Measurements from ENCODE around the gene CD96. TPM values are rescaled to one million over a fixed set of nuclear protein-coding genes. Genes with fewer than 3 reads are reported as not detected.

The CD96 gene
- total RNA-seq, 1 experiment from 2014 or later: not detected

DNA sequence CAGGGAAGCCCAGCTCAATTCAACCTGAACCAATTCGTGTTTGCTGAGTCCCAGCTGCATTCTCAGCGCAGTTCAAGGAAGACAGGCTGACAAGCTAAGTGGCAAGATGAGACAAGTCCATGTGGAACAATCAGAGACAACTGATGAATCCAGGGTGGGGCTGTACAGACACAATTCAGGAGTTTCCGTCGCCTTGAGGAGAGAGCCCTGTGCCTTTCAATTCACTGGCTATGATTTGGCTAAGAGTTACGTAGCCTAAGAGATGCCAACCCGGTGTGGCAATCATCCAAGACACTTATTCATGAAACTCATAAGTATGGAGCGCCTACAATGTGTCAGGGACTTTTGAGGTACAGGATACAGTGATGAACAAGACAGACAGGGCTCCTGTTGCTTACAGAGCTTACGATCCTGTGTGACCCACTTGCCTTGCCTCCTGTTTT, 68.6 kb downstream of the CD96 start:
- no peaks in the 10 kb centered on the region for H3K27me3 ChIP-seq (ENCODE audit: low read length)
- no peak overlapping the region for H2AFZ ChIP-seq (ENCODE audit: low read length)
- H3K4me3 ChIP-seq (ENCODE audit: low read length): no peak overlapping the region
- peaks cover 3% of the 10 kb centered on the region; the same call in 1 of the 2 replicates for H3K4me1 ChIP-seq (ENCODE audit: low read length)
- H4K20me1 ChIP-seq (ENCODE audit: insufficient read depth, low read depth, low read length): no peaks in the 10 kb centered on the region
- H3K9me3 ChIP-seq (ENCODE audit: low read length): no peaks in the 10 kb centered on the region
- DNase-seq: no peak
- H3K4me2 ChIP-seq (ENCODE audit: low read depth, low read length, poor library complexity, severe bottlenecking): no peak overlapping the region
- no peaks in the 10 kb centered on the region for H3K36me3 ChIP-seq (ENCODE audit: insufficient read depth, low read length)
- no peaks in the 10 kb centered on the region for H3K9me2 ChIP-seq (replicated peaks; ENCODE audit: insufficient read depth, low read length)
- H3K79me2 ChIP-seq (ENCODE audit: low read length): no peaks in the 10 kb centered on the region
- H3K27ac ChIP-seq (ENCODE audit: low read length): no peak overlapping the region
- no peak overlapping the region for H3K9ac ChIP-seq (ENCODE audit: low read length)

DNA sequence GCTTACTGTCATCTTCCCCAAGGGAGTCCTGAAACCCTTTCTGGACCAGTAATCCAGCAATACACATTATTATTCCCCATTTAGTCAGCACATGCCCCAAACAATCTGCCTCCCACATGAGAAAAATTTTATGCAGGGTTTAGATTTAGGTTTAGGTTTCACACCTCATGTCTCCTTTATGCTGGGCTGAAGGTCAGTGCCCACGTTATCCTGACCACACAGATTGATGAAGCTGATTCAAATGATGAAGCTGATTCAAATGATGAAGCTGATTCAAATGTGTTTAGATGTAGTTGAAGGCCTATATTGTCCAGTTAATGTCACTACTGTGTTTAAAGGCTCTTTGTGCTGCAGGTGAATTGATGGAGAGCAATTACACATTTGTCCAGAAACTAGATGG, 71.3 kb downstream of the CD96 start:
- no peaks in the 10 kb centered on the region for H3K36me3 ChIP-seq (ENCODE audit: insufficient read depth, low read length)
- H4K20me1 ChIP-seq (ENCODE audit: insufficient read depth, low read depth, low read length): no peaks in the 10 kb centered on the region
- H2AFZ ChIP-seq (ENCODE audit: low read length): no peak overlapping the region
- H3K9ac ChIP-seq (ENCODE audit: low read length): no peak overlapping the region
- no peaks in the 10 kb centered on the region for H3K9me3 ChIP-seq (ENCODE audit: low read length)
- no peak overlapping the region for H3K27ac ChIP-seq (ENCODE audit: low read length)
- no peaks in the 10 kb centered on the region for H3K27me3 ChIP-seq (ENCODE audit: low read length)
- no peak for DNase-seq
- peaks cover 3% of the 10 kb centered on the region; the same call in 1 of the 2 replicates for H3K4me1 ChIP-seq (ENCODE audit: low read length)
- no peaks in the 10 kb centered on the region for H3K9me2 ChIP-seq (replicated peaks; ENCODE audit: insufficient read depth, low read length)
- no peak overlapping the region for H3K4me3 ChIP-seq (ENCODE audit: low read length)
- H3K4me2 ChIP-seq (ENCODE audit: low read depth, low read length, poor library complexity, severe bottlenecking): no peak overlapping the region
- no peaks in the 10 kb centered on the region for H3K79me2 ChIP-seq (ENCODE audit: low read length)

DNA sequence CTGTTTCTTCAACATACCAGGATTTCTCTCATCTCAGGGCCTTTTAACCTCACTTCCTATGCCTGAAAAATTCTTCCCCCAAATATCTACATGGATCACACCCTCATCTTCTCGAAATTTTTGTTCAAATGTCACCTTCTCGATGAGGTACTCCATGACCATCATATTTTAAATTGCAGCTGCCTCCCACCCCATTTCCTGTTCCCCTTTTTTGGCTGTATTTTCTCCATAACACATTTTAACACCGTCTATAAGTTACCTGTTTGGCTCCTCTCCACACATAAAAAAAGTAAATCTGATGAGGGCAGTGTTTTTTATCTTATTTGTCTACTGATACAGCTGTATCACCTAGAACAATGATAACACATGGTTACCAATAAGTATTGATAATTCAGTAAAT, 73.9 kb downstream of the CD96 start:
- Histone ChIP-seq H3K9me3 (ENCODE audit: low read length) (no peaks in the 10 kb centered on the region), H3K4me2 (ENCODE audit: low read depth, low read length, poor library complexity, severe bottlenecking) (no peak overlapping the region), H3K79me2 (ENCODE audit: low read length) (no peaks in the 10 kb centered on the region), H2AFZ (ENCODE audit: low read length) (no peak overlapping the region), H3K4me3 (ENCODE audit: low read length) (no peak overlapping the region), H3K4me1 (ENCODE audit: low read length) (no peaks in the 10 kb centered on the region), H4K20me1 (ENCODE audit: insufficient read depth, low read depth, low read length) (no peaks in the 10 kb centered on the region), H3K27ac (ENCODE audit: low read length) (no peak overlapping the region), H3K9ac (ENCODE audit: low read length) (no peak overlapping the region), H3K27me3 (ENCODE audit: low read length) (no peaks in the 10 kb centered on the region), H3K9me2 (replicated peaks; ENCODE audit: insufficient read depth, low read length) (no peaks in the 10 kb centered on the region), H3K36me3 (ENCODE audit: insufficient read depth, low read length) (no peaks in the 10 kb centered on the region)
- no peak for DNase-seq

DNA sequence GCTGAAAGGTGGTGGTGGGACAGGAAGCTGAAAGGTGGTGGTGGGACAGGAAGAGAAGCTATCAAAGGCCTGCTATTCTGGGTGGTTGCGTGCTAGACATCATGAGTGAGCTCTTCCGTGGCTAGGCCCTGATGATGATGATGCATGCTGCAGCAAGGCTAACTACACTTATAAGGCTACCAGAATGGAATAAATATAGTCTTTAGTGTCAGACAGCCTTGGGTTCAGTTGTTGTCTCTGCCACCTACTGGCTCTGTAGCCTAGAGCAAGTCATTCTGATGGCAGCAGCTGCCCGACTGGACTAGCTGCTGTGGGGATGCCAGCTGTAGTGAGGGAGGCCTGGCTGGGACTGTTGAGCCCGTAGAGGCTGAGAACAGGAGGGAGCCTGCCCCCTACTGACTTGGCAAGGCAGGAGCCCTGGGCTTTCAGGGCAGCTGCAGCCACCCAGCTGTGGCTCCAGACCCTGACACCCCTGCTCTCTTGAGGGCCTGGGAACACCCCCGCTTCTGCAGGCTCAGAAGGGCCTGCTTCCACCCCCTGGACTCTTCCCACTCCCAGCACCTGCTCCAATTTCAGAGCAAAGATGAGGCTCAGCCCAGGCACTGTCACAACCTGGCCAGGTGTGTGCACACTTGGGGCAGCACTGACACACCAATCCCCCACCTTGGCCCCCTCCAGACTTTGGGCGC, 74.6 kb downstream of the CD96 start:
- Histone ChIP-seq H3K4me1 (ENCODE audit: low read length) (no peaks in the 10 kb centered on the region), H3K27ac (ENCODE audit: low read length) (no peak overlapping the region), H3K27me3 (ENCODE audit: low read length) (no peaks in the 10 kb centered on the region), H3K79me2 (ENCODE audit: low read length) (no peaks in the 10 kb centered on the region), H3K36me3 (ENCODE audit: insufficient read depth, low read length) (no peaks in the 10 kb centered on the region), H3K9me3 (ENCODE audit: low read length) (no peaks in the 10 kb centered on the region), H3K4me2 (ENCODE audit: low read depth, low read length, poor library complexity, severe bottlenecking) (no peak overlapping the region), H4K20me1 (ENCODE audit: insufficient read depth, low read depth, low read length) (no peaks in the 10 kb centered on the region), H3K9me2 (replicated peaks; ENCODE audit: insufficient read depth, low read length) (no peaks in the 10 kb centered on the region), H2AFZ (ENCODE audit: low read length) (no peak overlapping the region), H3K4me3 (ENCODE audit: low read length) (no peak overlapping the region), H3K9ac (ENCODE audit: low read length) (no peak overlapping the region)
- DNase-seq: peak; percentile 71

DNA sequence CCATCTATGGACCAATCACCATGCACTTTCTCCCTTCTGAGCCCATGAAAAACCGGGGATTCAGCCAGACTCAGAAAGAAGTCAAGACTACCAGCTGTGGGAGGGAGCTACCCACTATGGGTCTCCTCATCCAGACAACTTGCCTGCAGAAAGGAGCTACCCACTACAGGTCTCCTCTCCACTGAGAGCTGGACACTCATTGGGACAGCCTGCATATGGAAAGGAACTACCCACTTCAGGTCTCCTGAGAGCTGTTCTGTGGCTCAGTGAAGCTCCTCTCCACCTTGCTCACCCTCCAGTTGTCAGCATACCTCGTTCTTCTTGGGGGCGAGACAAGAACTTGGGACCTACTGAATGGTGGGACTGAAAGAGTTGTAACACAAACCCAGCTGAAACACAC, 75.4 kb downstream of the CD96 start:
- no peaks in the 10 kb centered on the region for H3K27me3 ChIP-seq (ENCODE audit: low read length)
- no peak overlapping the region for H3K9ac ChIP-seq (ENCODE audit: low read length)
- H3K4me3 ChIP-seq (ENCODE audit: low read length): no peak overlapping the region
- H3K9me3 ChIP-seq (ENCODE audit: low read length): no peaks in the 10 kb centered on the region
- H3K4me1 ChIP-seq (ENCODE audit: low read length): no peaks in the 10 kb centered on the region
- no peaks in the 10 kb centered on the region for H3K9me2 ChIP-seq (replicated peaks; ENCODE audit: insufficient read depth, low read length)
- no peaks in the 10 kb centered on the region for H4K20me1 ChIP-seq (ENCODE audit: insufficient read depth, low read depth, low read length)
- no peak overlapping the region for H3K27ac ChIP-seq (ENCODE audit: low read length)
- no peak overlapping the region for H2AFZ ChIP-seq (ENCODE audit: low read length)
- H3K4me2 ChIP-seq (ENCODE audit: low read depth, low read length, poor library complexity, severe bottlenecking): no peak overlapping the region
- H3K36me3 ChIP-seq (ENCODE audit: insufficient read depth, low read length): no peaks in the 10 kb centered on the region
- no peak for DNase-seq
- no peaks in the 10 kb centered on the region for H3K79me2 ChIP-seq (ENCODE audit: low read length)

DNA sequence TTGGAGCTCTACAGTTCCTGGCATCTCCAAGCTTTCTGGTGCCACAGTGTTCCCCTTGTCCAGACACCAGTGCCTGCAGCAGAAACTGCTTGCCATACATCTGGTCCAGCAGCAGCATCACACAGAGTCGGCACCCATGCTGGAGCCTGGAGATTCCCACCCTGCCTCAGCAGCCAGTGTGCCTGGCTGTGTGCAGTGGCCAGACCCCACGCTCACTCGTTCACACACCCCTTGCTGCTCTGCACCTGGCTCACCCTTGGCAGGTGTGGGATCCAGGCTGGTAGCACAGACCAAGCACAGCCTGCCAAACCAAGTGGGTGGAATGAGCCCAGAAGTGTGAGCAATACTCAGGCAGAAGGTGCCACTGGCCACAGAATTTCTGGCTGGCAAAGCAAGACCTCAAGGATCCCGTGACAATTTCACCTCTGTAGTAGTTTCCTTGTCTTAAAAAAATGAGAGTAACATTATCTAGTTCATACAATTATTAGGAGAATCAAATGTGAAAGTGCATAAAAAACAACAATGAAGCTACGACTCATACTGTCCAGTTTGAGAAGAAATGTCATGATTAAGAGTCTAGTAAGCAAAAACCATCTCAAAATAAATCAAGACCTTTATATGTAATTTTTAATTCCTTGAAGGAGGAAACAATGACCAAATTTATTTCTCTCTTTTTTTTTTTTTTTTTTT, 76.1 kb downstream of the CD96 start:
- Histone ChIP-seq H3K4me1 (ENCODE audit: low read length) (no peaks in the 10 kb centered on the region), H3K79me2 (ENCODE audit: low read length) (no peaks in the 10 kb centered on the region), H3K4me2 (ENCODE audit: low read depth, low read length, poor library complexity, severe bottlenecking) (no peak overlapping the region), H4K20me1 (ENCODE audit: insufficient read depth, low read depth, low read length) (no peaks in the 10 kb centered on the region), H2AFZ (ENCODE audit: low read length) (no peak overlapping the region), H3K9me2 (replicated peaks; ENCODE audit: insufficient read depth, low read length) (no peaks in the 10 kb centered on the region), H3K4me3 (ENCODE audit: low read length) (no peak overlapping the region), H3K9me3 (ENCODE audit: low read length) (no peaks in the 10 kb centered on the region), H3K27ac (ENCODE audit: low read length) (no peak overlapping the region), H3K9ac (ENCODE audit: low read length) (no peak overlapping the region), H3K36me3 (ENCODE audit: insufficient read depth, low read length) (no peaks in the 10 kb centered on the region), H3K27me3 (ENCODE audit: low read length) (no peaks in the 10 kb centered on the region)
- DNase-seq: no peak

DNA sequence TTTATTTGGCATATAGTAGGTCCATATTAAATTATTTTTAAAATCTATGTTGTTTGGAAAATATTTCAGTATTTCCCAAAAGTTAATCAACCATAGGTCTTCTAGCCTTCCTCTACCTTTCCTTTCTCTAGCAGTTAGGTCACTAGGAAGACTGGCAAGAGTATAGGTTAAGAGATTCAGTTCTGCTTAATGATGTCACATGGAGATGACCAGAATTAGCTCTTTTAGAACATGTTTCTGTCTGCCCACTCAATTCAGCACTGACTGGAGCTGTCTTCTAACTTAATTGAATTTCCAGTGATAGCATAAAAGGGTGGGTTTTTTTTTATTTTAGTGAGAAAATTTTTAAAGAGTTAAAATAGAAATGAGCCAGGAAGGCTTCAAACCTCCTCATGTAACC, 76.9 kb downstream of the CD96 start:
- Histone ChIP-seq H3K4me2 (ENCODE audit: low read depth, low read length, poor library complexity, severe bottlenecking) (no peak overlapping the region), H3K4me1 (ENCODE audit: low read length) (no peaks in the 10 kb centered on the region), H3K9me3 (ENCODE audit: low read length) (no peaks in the 10 kb centered on the region), H2AFZ (ENCODE audit: low read length) (no peak overlapping the region), H3K27me3 (ENCODE audit: low read length) (no peaks in the 10 kb centered on the region), H3K36me3 (ENCODE audit: insufficient read depth, low read length) (no peaks in the 10 kb centered on the region), H3K79me2 (ENCODE audit: low read length) (no peaks in the 10 kb centered on the region), H4K20me1 (ENCODE audit: insufficient read depth, low read depth, low read length) (no peaks in the 10 kb centered on the region), H3K9me2 (replicated peaks; ENCODE audit: insufficient read depth, low read length) (no peaks in the 10 kb centered on the region), H3K27ac (ENCODE audit: low read length) (no peak overlapping the region), H3K4me3 (ENCODE audit: low read length) (no peak overlapping the region), H3K9ac (ENCODE audit: low read length) (no peak overlapping the region)
- no peak for DNase-seq

DNA sequence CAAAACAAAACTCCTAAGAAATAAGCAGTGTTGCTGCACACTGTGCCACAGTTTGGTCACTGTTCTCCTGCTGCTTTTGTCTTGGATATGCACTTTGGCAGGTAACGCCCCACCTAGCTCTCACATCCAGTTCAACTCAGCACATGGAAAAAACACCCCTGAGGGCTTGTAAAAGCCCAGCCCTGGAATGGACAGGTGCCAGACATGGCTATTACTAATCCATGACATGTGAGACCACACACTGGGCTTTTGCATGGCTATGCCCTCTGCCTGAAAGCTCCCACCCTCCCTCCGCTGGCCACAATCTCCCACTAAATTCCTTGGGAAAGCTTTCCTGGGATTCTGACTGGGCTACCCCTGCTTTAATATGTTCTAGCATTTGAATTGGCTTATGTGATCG, 77.8 kb downstream of the CD96 start:
- Histone ChIP-seq H3K9me2 (replicated peaks; ENCODE audit: insufficient read depth, low read length) (no peaks in the 10 kb centered on the region), H3K9ac (ENCODE audit: low read length) (no peak overlapping the region), H2AFZ (ENCODE audit: low read length) (no peak overlapping the region)

More for the DNA sequence above, 77.8 kb downstream of the CD96 start:
- H3K79me2 ChIP-seq (ENCODE audit: low read length): no peaks in the 10 kb centered on the region
- no peak overlapping the region for H3K4me2 ChIP-seq (ENCODE audit: low read depth, low read length, poor library complexity, severe bottlenecking)
- no peaks in the 10 kb centered on the region for H4K20me1 ChIP-seq (ENCODE audit: insufficient read depth, low read depth, low read length)
- no peaks in the 10 kb centered on the region for H3K27me3 ChIP-seq (ENCODE audit: low read length)
- H3K36me3 ChIP-seq (ENCODE audit: insufficient read depth, low read length): no peaks in the 10 kb centered on the region
- H3K4me3 ChIP-seq (ENCODE audit: low read length): no peak overlapping the region
- no peak overlapping the region for H3K27ac ChIP-seq (ENCODE audit: low read length)
- no peaks in the 10 kb centered on the region for H3K9me3 ChIP-seq (ENCODE audit: low read length)
- no peaks in the 10 kb centered on the region for H3K4me1 ChIP-seq (ENCODE audit: low read length)
- DNase-seq: no peak

Measured in Karpas-422 (cell line).